GM12873 (cell line): ENCODE measurements around the gene IGFBP5.

ENCODE experiments used
- TF ChIP-seq, protein P1 (sequence below): IDR thresholded peaks from 2 replicates; pipeline ENCODE4 v1.5.1; 2012; ENCODE audit warnings: low read depth, mild to moderate bottlenecking, moderate library complexity, low read length, control low read depth; ENCODE audit not compliant: insufficient read depth; ENCODE audit errors: missing control alignments

IGFBP5 gene

DNA sequence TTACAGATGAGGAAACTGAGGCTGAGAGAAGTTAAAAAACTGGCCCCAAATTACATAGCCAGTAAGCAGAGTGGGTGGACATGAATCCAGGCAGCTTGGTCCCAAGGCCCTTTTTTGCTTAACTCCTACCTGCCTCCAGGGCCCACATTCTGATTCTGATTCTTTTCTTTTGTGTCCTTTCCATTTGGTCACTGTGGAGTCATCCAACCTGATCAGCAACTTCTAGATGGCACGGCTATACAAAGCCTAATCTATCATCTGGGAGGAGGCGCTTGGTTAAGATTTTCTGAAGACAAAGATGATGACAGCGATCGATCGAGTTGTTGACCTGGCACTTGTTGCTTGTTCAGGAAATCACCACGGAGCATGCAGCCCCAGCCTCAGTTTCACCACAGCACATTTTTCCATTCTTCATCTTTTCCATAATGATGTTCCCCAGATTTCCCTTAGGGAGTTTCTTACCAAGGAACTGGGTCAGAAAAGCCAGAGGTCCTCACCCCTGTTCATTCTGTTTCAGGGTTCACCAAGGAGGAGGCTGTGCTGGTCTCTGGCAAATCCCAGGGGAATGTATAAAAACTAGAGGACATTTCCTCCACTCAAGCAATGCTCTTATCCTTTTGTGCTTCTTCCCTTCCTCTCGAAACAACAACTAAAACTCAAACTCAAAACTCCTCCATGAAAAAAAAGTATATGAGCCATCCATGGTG is 69.0 kb downstream of the IGFBP5 start:
- TF ChIP-seq, protein P1, sequence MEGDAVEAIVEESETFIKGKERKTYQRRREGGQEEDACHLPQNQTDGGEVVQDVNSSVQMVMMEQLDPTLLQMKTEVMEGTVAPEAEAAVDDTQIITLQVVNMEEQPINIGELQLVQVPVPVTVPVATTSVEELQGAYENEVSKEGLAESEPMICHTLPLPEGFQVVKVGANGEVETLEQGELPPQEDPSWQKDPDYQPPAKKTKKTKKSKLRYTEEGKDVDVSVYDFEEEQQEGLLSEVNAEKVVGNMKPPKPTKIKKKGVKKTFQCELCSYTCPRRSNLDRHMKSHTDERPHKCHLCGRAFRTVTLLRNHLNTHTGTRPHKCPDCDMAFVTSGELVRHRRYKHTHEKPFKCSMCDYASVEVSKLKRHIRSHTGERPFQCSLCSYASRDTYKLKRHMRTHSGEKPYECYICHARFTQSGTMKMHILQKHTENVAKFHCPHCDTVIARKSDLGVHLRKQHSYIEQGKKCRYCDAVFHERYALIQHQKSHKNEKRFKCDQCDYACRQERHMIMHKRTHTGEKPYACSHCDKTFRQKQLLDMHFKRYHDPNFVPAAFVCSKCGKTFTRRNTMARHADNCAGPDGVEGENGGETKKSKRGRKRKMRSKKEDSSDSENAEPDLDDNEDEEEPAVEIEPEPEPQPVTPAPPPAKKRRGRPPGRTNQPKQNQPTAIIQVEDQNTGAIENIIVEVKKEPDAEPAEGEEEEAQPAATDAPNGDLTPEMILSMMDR, result no peak

DNA sequence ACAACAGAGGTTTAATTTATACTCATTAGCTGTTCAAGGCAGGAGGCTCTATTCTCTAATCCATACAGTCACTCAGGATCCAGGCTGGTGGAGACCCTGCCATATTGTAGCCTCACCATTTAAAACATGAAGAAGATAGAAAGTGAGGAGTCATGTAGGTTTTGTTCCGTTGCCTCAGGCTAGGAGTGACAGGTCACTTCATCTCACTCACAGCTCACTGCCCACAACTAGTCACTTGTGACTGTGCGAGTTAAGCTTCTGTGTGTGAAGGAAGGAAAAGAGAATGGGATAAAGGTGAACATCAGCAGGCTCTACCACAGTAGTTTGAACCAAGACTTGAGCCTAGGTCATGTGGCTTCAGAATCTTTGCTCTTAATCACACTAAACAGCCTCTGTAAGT is 71.1 kb downstream of the IGFBP5 start:
- TF ChIP-seq, protein P1, result no peak

DNA sequence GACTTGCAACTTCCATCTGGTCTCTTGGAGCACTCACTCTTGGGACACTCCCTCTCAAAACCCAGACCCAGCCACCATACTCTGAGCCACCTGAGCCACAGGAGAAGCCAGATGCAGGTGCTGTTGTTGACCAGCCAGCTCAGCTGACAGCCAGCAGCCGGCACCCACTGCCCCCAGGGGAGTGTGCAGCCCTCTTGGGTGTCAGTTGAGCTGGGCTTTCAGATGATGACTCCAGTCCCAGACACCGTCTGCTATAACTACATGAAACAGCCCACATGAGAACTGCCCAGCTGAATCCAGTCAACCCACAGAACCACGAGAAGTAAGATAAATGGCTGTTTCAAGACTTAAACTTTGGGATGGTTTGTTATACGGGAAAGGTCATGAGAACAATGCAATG is 72.8 kb downstream of the IGFBP5 start:
- TF ChIP-seq, protein P1, result no peak
